ENCODE measurements around the gene EVI2A.

DNA sequence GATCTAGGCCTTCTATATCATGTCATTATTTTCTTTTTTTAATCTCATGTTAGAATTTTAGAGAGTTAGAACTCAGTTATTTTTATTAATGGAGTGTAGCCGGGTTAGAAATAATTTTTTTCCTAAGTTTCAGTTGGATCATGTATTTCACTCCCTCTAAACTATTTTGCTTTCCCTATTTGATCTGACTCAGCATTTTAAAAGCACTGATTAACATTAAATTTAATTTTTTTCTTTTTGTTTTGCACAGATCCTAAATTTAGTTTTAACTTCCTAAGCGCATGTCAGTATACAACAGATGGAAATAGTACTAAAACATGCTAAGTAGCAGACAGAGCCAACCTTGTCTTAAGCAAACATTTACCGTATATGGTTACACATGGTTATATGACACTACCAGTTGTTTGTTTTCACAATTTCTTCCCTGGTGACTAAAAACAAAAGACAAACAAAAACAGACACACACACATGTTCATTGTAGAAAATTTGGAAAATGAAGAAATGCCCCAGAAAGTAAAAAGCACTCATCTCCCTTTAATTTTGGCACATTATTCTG, 36.5 kb upstream of the EVI2A start:
- TF ChIP-seq, protein P1, sequence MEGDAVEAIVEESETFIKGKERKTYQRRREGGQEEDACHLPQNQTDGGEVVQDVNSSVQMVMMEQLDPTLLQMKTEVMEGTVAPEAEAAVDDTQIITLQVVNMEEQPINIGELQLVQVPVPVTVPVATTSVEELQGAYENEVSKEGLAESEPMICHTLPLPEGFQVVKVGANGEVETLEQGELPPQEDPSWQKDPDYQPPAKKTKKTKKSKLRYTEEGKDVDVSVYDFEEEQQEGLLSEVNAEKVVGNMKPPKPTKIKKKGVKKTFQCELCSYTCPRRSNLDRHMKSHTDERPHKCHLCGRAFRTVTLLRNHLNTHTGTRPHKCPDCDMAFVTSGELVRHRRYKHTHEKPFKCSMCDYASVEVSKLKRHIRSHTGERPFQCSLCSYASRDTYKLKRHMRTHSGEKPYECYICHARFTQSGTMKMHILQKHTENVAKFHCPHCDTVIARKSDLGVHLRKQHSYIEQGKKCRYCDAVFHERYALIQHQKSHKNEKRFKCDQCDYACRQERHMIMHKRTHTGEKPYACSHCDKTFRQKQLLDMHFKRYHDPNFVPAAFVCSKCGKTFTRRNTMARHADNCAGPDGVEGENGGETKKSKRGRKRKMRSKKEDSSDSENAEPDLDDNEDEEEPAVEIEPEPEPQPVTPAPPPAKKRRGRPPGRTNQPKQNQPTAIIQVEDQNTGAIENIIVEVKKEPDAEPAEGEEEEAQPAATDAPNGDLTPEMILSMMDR (IDR thresholded peaks at IDR 0.05): no peak
- no peak for TF ChIP-seq POLR2A (IDR thresholded peaks at IDR 0.05; ENCODE audit: low read depth)
- no peak for TF ChIP-seq POLR2AphosphoS5 (IDR thresholded peaks at IDR 0.05)
- no peak for TF ChIP-seq EP300 (IDR thresholded peaks at IDR 0.05)

Measured in esophagus muscularis mucosa (tissue), 4 donors.